Caco-2 (cell line): ENCODE results near the gene NODAL. TPM values are rescaled to one million over a fixed set of nuclear protein-coding genes. Genes with fewer than 3 reads are reported as not detected.
"Not testable (repeated sequence)": the region's sequence is repeated elsewhere in the genome, so short reads cannot be mapped to it uniquely, and the experiment has no call there.

ENCODE experiments used
- Bru-seq: library from RNA; stranded (reverse); fragments of 400-500 nt; gene quantifications from one replicate; lab custom pipeline; 2021; lab: Mats Ljungman, UMichigan
- BruChase-seq, 2 experiments: library from RNA; stranded (reverse); fragments of 400-500 nt; gene quantifications; one replicate each; lab custom pipeline; 2021; lab: Mats Ljungman, UMichigan
- BruUV-seq: library from RNA; stranded (reverse); fragments of 400-500 nt; replicated peaks from 2 replicates; lab custom pipeline; 2021; lab: Mats Ljungman, UMichigan
- CTCF ChIA-PET: fragments of 300-600 bp; sonication (Branson Sonifier 250); formaldehyde crosslinking; loops from one replicate; lab custom pipeline; 2022; ENCODE audit warnings: antibody characterized with exemption; lab: Charles Lee
- POLR2A ChIA-PET: fragments of 300-600 bp; sonication (Branson Sonifier 250); formaldehyde crosslinking; loops from one replicate; lab custom pipeline; 2022; ENCODE audit warnings: antibody characterized with exemption; lab: Charles Lee
- DNase-seq, 2 experiments: peaks; one replicate each; pipeline versions ENCODE4 v3.0.0 to v3.0.0-alpha.2; 2020 to 2022
- H3K27me3 ChIP-seq: replicated peaks from 2 replicates; pipeline ENCODE4 v1.6.0; 2011; ENCODE audit warnings: low read length; ENCODE audit not compliant: control insufficient read depth, insufficient read depth
- H3K36me3 ChIP-seq: 2 replicates; pipeline ENCODE4 v1.5.1; 2011; ENCODE audit warnings: low read length; ENCODE audit not compliant: control insufficient read depth, insufficient read depth
- H3K4me1 ChIP-seq: fragments of 250-450 bp; sonication (Bioruptor Pico); 2 replicates; pipeline ENCODE4 v1.5.1; 2020; ENCODE audit warnings: mild to moderate bottlenecking
- H3K4me3 ChIP-seq: 2 replicates; pipeline ENCODE4 v1.5.1; 2011; ENCODE audit warnings: low read depth, mild to moderate bottlenecking, control low read depth, low read length
- H3K9me3 ChIP-seq: fragments of 250-450 bp; sonication (Bioruptor Pico); 2 replicates; pipeline ENCODE4 v1.5.1; 2020; ENCODE audit warnings: mild to moderate bottlenecking, moderate library complexity
- H3K27ac Mint-ChIP-seq: one replicate; pipeline ENCODE4 v1.8.0; 2022; ENCODE audit warnings: mixed read lengths; ENCODE audit not compliant: unreplicated experiment
- H3K27me3 Mint-ChIP-seq: one replicate; pipeline ENCODE4 v1.8.0; 2022; ENCODE audit warnings: mixed read lengths; ENCODE audit not compliant: insufficient read depth, unreplicated experiment
- H3K36me3 Mint-ChIP-seq: one replicate; pipeline ENCODE4 v1.8.0; 2022; ENCODE audit warnings: mild to moderate bottlenecking, mixed read lengths; ENCODE audit not compliant: insufficient read depth, unreplicated experiment
- H3K4me1 Mint-ChIP-seq: one replicate; pipeline ENCODE4 v1.8.0; 2022; ENCODE audit warnings: low read depth, mixed read lengths; ENCODE audit not compliant: unreplicated experiment
- H3K4me3 Mint-ChIP-seq: one replicate; pipeline ENCODE4 v1.8.0; 2022; ENCODE audit warnings: mild to moderate bottlenecking, moderate library complexity, mixed read lengths; ENCODE audit not compliant: unreplicated experiment
- H3K9me3 Mint-ChIP-seq: one replicate; pipeline ENCODE4 v1.8.0; 2022; ENCODE audit warnings: mixed read lengths; ENCODE audit not compliant: unreplicated experiment
- intact Hi-C: fragments of 100-400 bp; cut with micrococcal nuclease; formaldehyde crosslinking; loops from one replicate; pipeline ENCODE4 v1.10.0; 2022; ENCODE audit not compliant: unreplicated experiment
- long read RNA-seq: library from polyadenylated mRNA; stranded (forward); transcript quantifications from one replicate; pipeline ENCODE4 v2.0.0, GENCODE V29; 2022
- total RNA-seq: library from RNA; stranded (reverse); gene quantifications from 2 replicates; pipeline ENCODE4 v1.2.3, GENCODE V29; 2022
- TF ChIP-seq, protein P1 (sequence below), 2 experiments: fragments of 200-600 bp in 1 of 2; IDR thresholded peaks; 1 replicate in 1 of 2; 2 replicates in 1 of 2; pipeline versions ENCODE4 v1.5.1 to v1.8.0; 2011 to 2022; ENCODE audit warnings: antibody characterized with exemption in 1 of 2, control low read depth in 1 of 2, inconsistent platforms in 1 of 2, low read depth in 1 of 2, low read length in 1 of 2, mild to moderate bottlenecking in 1 of 2, moderate library complexity in 1 of 2; ENCODE audit not compliant: insufficient read depth in 1 of 2, severe bottlenecking in 1 of 2, unreplicated experiment in 1 of 2

NODAL gene
- total RNA-seq = 0.59 and 1.3 TPM in 2 replicates
- Bru-seq, nascent RNA = percentile 39 among the genes with signal in this experiment
- BruChase-seq, experiment 1, labeled RNA remaining after a 2-hour chase = percentile 38 among the genes with signal in this experiment
- BruChase-seq, experiment 2, labeled RNA remaining after a 6-hour chase = percentile 32 among the genes with signal in this experiment
- long read RNA-seq, partial matches to known transcripts = 0 of 5 reads
- long read RNA-seq, other reads (novel, unspliced or antisense) = 4 of 5 reads

GRCh38 chr10:70441161-70441894 lies at the start of gene NODAL:
TSS of gene NODAL (minus strand) at chr10:70441681. CDS start at chr10:70441667, 14 bp downstream.
- intact Hi-C loops = no loop called here
- H3K4me1 Mint-ChIP-seq = peaks cover 34% of the 10 kb centered on the region

GRCh38 chr10:70490142-70490541 lies 48.7 kb upstream of the NODAL start:
- no peak overlapping the region for H3K4me3 Mint-ChIP-seq
- Histone ChIP-seq H3K36me3 (no peaks in the 10 kb centered on the region), H3K4me3 (no peak overlapping the region), H3K27me3 (no peaks in the 10 kb centered on the region), H3K4me1 (no peaks in the 10 kb centered on the region), H3K9me3 (no peaks in the 10 kb centered on the region)
- ChIA-PET CTCF (no interaction called here), POLR2A (no interaction called here)
- intact Hi-C loops = no loop called here
- no peak overlapping the region for H3K27ac Mint-ChIP-seq
- no peaks in the 10 kb centered on the region for H3K36me3 Mint-ChIP-seq
- TF ChIP-seq, protein P1, sequence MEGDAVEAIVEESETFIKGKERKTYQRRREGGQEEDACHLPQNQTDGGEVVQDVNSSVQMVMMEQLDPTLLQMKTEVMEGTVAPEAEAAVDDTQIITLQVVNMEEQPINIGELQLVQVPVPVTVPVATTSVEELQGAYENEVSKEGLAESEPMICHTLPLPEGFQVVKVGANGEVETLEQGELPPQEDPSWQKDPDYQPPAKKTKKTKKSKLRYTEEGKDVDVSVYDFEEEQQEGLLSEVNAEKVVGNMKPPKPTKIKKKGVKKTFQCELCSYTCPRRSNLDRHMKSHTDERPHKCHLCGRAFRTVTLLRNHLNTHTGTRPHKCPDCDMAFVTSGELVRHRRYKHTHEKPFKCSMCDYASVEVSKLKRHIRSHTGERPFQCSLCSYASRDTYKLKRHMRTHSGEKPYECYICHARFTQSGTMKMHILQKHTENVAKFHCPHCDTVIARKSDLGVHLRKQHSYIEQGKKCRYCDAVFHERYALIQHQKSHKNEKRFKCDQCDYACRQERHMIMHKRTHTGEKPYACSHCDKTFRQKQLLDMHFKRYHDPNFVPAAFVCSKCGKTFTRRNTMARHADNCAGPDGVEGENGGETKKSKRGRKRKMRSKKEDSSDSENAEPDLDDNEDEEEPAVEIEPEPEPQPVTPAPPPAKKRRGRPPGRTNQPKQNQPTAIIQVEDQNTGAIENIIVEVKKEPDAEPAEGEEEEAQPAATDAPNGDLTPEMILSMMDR (IDR thresholded peaks at IDR 0.05; ENCODE audit: insufficient read depth in 1 of 2, low read depth in 1 of 2, low read length in 1 of 2, severe bottlenecking in 1 of 2, unreplicated experiment in 1 of 2) = no peak
- H3K4me1 Mint-ChIP-seq = peaks cover 9% of the 10 kb centered on the region
- H3K27me3 Mint-ChIP-seq = no peaks in the 10 kb centered on the region
- BruUV-seq = no TSS peak
- H3K9me3 Mint-ChIP-seq = no peaks in the 10 kb centered on the region
- no peak for DNase-seq

More at GRCh38 chr10:70441161-70441894, at the start of gene NODAL:
- no TSS peak for BruUV-seq
- ChIA-PET CTCF (interaction anchor here (0.6 to 2.4 kb wide), 4 partner anchors 10 to 77 kb away, joined by 3 to 17 read pairs (median 5); no protein-coding TSS in a partner anchor), POLR2A (interaction anchor here (0.5 to 1.4 kb wide), 3 partner anchors 36 to 74 kb away, joined by 3 to 9 read pairs (median 4); partner anchors contain the start of gene EIF4EBP2)
- Mint-ChIP-seq H3K36me3 (peaks cover 22% of the 10 kb centered on the region), H3K9me3 (no peaks in the 10 kb centered on the region), H3K27me3 (no peaks in the 10 kb centered on the region), H3K4me3 (peak within 1 kb of the TSS; percentile 12), H3K27ac (peak within 1 kb of the TSS; percentile 74)
- no peak for DNase-seq
- TF ChIP-seq, protein P1 (IDR thresholded peaks at IDR 0.05; ENCODE audit: insufficient read depth in 1 of 2, low read depth in 1 of 2, low read length in 1 of 2, severe bottlenecking in 1 of 2, unreplicated experiment in 1 of 2) = no peak
- peaks cover 48% of the 10 kb centered on the region for H3K4me1 ChIP-seq
- H3K36me3 ChIP-seq = no peaks in the 10 kb centered on the region
- H3K27me3 ChIP-seq = no peaks in the 10 kb centered on the region
- no peaks in the 10 kb centered on the region for H3K9me3 ChIP-seq
- no peak within 1 kb of the TSS for H3K4me3 ChIP-seq

DNA sequence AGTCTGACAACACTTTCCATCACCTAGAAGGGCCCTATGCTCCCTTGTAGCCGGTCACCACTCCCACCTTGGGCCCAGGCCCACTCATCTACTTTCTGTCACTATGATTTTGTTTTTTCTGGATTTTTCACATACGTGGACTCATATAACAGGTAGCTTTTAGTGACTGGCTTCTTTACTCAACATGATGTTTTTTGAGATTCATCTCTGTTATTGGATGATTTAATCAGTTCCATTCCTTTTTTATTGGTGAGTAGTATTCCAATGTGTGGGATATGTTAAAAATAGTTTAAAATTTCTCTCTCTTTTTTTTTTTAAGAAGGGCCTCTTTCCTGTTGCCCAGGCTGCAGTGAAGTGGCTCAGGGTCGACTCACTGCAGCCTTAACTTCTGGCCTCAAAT lies 46.3 kb upstream of the NODAL start:
- H3K27ac Mint-ChIP-seq = no peak overlapping the region
- ChIA-PET CTCF (no interaction called here), POLR2A (no interaction called here)
- no peaks in the 10 kb centered on the region for H3K9me3 ChIP-seq
- H3K36me3 ChIP-seq = no peaks in the 10 kb centered on the region
- BruUV-seq = no TSS peak
- H3K9me3 Mint-ChIP-seq = no peaks in the 10 kb centered on the region
- no peaks in the 10 kb centered on the region for H3K4me1 ChIP-seq
- H3K36me3 Mint-ChIP-seq = no peaks in the 10 kb centered on the region
- DNase-seq = no peak
- TF ChIP-seq, protein P1 (IDR thresholded peaks at IDR 0.05; ENCODE audit: insufficient read depth in 1 of 2, low read depth in 1 of 2, low read length in 1 of 2, severe bottlenecking in 1 of 2, unreplicated experiment in 1 of 2) = no peak
- H3K4me1 Mint-ChIP-seq = no peaks in the 10 kb centered on the region
- H3K4me3 ChIP-seq = no peak overlapping the region
- H3K4me3 Mint-ChIP-seq = no peak overlapping the region
- no peaks in the 10 kb centered on the region for H3K27me3 Mint-ChIP-seq
- no peaks in the 10 kb centered on the region for H3K27me3 ChIP-seq
- intact Hi-C loops = no loop called here

- BruUV-seq, H3K9me3 ChIP-seq, H3K9me3 Mint-ChIP-seq, CTCF ChIA-PET, H3K27me3 ChIP-seq, H3K27ac Mint-ChIP-seq, H3K27me3 Mint-ChIP-seq, H3K4me3 ChIP-seq, intact Hi-C loops, H3K4me1 ChIP-seq, H3K36me3 Mint-ChIP-seq, H3K4me3 Mint-ChIP-seq, H3K4me1 Mint-ChIP-seq, H3K36me3 ChIP-seq, DNase-seq, POLR2A ChIA-PET: not testable (repeated sequence)
Observed at GRCh38 chr10:70483872-70484271, 42.4 kb upstream of the NODAL start.
